ENCODE measurements around the gene FUT3. TPM values are rescaled to one million over a fixed set of nuclear protein-coding genes. Genes with fewer than 3 reads are reported as not detected.

FUT3 gene
- polyA plus RNA-seq, 1 donor from 2014 or later = 0.64 TPM

DNA sequence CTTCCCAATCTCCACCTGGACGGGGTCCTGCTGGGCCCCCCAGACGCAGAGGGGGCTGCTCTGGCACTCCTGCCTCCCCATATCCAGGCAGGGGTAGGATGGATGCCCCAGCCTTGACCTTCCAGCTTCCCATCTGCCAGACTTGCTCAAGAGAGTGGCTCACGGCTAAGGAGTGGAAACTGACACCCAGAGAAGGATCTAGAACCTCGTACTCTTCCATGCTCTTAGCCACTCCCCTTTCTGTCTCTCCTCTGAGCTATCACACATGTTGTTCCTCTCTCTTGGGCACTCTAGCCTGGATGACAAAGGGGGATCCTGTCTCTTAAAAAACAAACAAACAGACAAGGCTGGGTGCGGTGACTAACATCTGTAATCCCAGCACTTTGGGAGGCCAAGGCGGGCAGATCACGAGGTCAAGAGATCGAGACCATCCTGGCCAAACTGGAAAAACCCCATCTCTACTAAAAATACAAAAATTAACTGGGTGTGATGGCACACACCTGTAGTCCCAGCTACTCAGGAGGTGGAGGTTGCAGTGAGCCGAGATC, 31.2 kb upstream of the FUT3 start:
- Histone ChIP-seq H3K27ac (ENCODE audit: low read length) (no peak overlapping the region), H3K79me2 (replicated peaks; ENCODE audit: insufficient read depth, low read length) (no peaks in the 10 kb centered on the region), H3K9ac (ENCODE audit: low read length) (no peak overlapping the region), H2AFZ (ENCODE audit: low read depth, low read length) (no peak overlapping the region), H4K20me1 (ENCODE audit: insufficient read depth) (no peaks in the 10 kb centered on the region), H3K9me2 (ENCODE audit: insufficient read depth, low read length) (no peaks in the 10 kb centered on the region), H3F3A (ENCODE audit: insufficient read depth, low read length, poor library complexity, severe bottlenecking) (no peaks in the 10 kb centered on the region), H3K4me2 (ENCODE audit: low read length) (no peak overlapping the region), H3K4me3 (ENCODE audit: low read length) (no peak overlapping the region), H3K36me3 (ENCODE audit: insufficient read depth, low read length) (no peaks in the 10 kb centered on the region), H3K9me3 (ENCODE audit: low read length) (no peaks in the 10 kb centered on the region), H3K27me3 (ENCODE audit: insufficient read depth, low read depth, low read length) (no peaks in the 10 kb centered on the region)
- TF ChIP-seq, protein P1, sequence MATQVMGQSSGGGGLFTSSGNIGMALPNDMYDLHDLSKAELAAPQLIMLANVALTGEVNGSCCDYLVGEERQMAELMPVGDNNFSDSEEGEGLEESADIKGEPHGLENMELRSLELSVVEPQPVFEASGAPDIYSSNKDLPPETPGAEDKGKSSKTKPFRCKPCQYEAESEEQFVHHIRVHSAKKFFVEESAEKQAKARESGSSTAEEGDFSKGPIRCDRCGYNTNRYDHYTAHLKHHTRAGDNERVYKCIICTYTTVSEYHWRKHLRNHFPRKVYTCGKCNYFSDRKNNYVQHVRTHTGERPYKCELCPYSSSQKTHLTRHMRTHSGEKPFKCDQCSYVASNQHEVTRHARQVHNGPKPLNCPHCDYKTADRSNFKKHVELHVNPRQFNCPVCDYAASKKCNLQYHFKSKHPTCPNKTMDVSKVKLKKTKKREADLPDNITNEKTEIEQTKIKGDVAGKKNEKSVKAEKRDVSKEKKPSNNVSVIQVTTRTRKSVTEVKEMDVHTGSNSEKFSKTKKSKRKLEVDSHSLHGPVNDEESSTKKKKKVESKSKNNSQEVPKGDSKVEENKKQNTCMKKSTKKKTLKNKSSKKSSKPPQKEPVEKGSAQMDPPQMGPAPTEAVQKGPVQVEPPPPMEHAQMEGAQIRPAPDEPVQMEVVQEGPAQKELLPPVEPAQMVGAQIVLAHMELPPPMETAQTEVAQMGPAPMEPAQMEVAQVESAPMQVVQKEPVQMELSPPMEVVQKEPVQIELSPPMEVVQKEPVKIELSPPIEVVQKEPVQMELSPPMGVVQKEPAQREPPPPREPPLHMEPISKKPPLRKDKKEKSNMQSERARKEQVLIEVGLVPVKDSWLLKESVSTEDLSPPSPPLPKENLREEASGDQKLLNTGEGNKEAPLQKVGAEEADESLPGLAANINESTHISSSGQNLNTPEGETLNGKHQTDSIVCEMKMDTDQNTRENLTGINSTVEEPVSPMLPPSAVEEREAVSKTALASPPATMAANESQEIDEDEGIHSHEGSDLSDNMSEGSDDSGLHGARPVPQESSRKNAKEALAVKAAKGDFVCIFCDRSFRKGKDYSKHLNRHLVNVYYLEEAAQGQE (IDR thresholded peaks at IDR 0.05; ENCODE audit: borderline replicate concordance) = no peak
- no peak for TF ChIP-seq MXI1 (conservative IDR thresholded peaks at IDR 0.05; ENCODE audit: poor library complexity, severe bottlenecking)
- no peak for TF ChIP-seq POLR2AphosphoS5 (IDR thresholded peaks at IDR 0.05)
- no peak for TF ChIP-seq EP300 (conservative IDR thresholded peaks at IDR 0.05; ENCODE audit: poor library complexity, severe bottlenecking)
- TF ChIP-seq SMC3 (conservative IDR thresholded peaks at IDR 0.05; ENCODE audit: poor library complexity) = no peak
- no peak for TF ChIP-seq CTCF (IDR thresholded peaks at IDR 0.05; ENCODE audit: poor library complexity, severe bottlenecking)

GRCh38 chr19:5881543-5882299, 30.5 kb upstream of the FUT3 start:
- no peaks in the 10 kb centered on the region for H3F3A ChIP-seq (ENCODE audit: insufficient read depth, low read length, poor library complexity, severe bottlenecking)
- H3K27me3 ChIP-seq (ENCODE audit: insufficient read depth, low read depth, low read length) = no peaks in the 10 kb centered on the region
- no peak overlapping the region for H3K4me2 ChIP-seq (ENCODE audit: low read length)
- TF ChIP-seq EZH2 (IDR thresholded peaks at IDR 0.05; ENCODE audit: borderline replicate concordance, insufficient read depth, low read length, poor library complexity, severe bottlenecking) = no peak
- TF ChIP-seq, protein P1 (IDR thresholded peaks at IDR 0.05; ENCODE audit: borderline replicate concordance) = no peak
- no peak for TF ChIP-seq POLR2AphosphoS5 (IDR thresholded peaks at IDR 0.05)
- no peak for TF ChIP-seq CTCF (IDR thresholded peaks at IDR 0.05; ENCODE audit: poor library complexity, severe bottlenecking)
- TF ChIP-seq MXI1 (conservative IDR thresholded peaks at IDR 0.05; ENCODE audit: poor library complexity, severe bottlenecking) = no peak
- no peak for TF ChIP-seq SMC3 (conservative IDR thresholded peaks at IDR 0.05; ENCODE audit: poor library complexity)
- no peak for TF ChIP-seq RAD21 (conservative IDR thresholded peaks at IDR 0.05)
- TF ChIP-seq TAF1 (IDR thresholded peaks at IDR 0.05; ENCODE audit: low read depth) = no peak
- TF ChIP-seq EP300 (conservative IDR thresholded peaks at IDR 0.05; ENCODE audit: poor library complexity, severe bottlenecking) = no peak
- no peak overlapping the region for H3K27ac ChIP-seq (ENCODE audit: low read length)
- no peaks in the 10 kb centered on the region for H3K79me2 ChIP-seq (replicated peaks; ENCODE audit: insufficient read depth, low read length)
- H4K20me1 ChIP-seq (ENCODE audit: insufficient read depth) = no peaks in the 10 kb centered on the region
- no peak overlapping the region for H3K4me3 ChIP-seq (ENCODE audit: low read length)
- no peaks in the 10 kb centered on the region for H3K9me3 ChIP-seq (ENCODE audit: low read length)
- H3K9ac ChIP-seq (ENCODE audit: low read length) = no peak overlapping the region
- H3K9me2 ChIP-seq (ENCODE audit: insufficient read depth, low read length) = no peaks in the 10 kb centered on the region
- no peak overlapping the region for H2AFZ ChIP-seq (ENCODE audit: low read depth, low read length)
- no peaks in the 10 kb centered on the region for H3K36me3 ChIP-seq (ENCODE audit: insufficient read depth, low read length)

Data from neural cell (in vitro differentiated cells).